MG63 (cell line): ENCODE results near the gene CCDC112. TPM values are rescaled to one million over a fixed set of nuclear protein-coding genes. Genes with fewer than 3 reads are reported as not detected.

ENCODE experiments used
- DNase-seq: peaks from one replicate; pipeline ENCODE4 v3.0.0-alpha.2; 2020
- H3K27me3 ChIP-seq: fragments of 250-450 bp; sonication (Bioruptor Pico); 2 replicates; pipeline ENCODE4 v1.5.1; 2020; ENCODE audit warnings: mild to moderate bottlenecking, moderate library complexity
- H3K36me3 ChIP-seq: fragments of 250-450 bp; sonication (Bioruptor Pico); 2 replicates; pipeline ENCODE4 v1.5.1; 2020; ENCODE audit warnings: mild to moderate bottlenecking, moderate library complexity
- H3K4me3 ChIP-seq: fragments of 250-450 bp; sonication (Bioruptor Pico); 2 replicates; pipeline ENCODE4 v1.5.1; 2020; ENCODE audit warnings: mild to moderate bottlenecking, moderate library complexity
- H3K9me3 ChIP-seq: fragments of 250-450 bp; sonication (Bioruptor Pico); 2 replicates; pipeline ENCODE4 v1.5.1; 2020; ENCODE audit warnings: mild to moderate bottlenecking, moderate library complexity
- total RNA-seq: library from RNA; depleted of rRNA; stranded (reverse); fragments of >200 nt; shearing (Covaris generic); gene quantifications from 2 replicates; pipeline ENCODE4 v1.2.3, GENCODE V29; 2014; ENCODE audit warnings: low replicate concordance

The CCDC112 gene
- total RNA-seq, 1 experiment from 2014 or later: 13.9 TPM

DNA sequence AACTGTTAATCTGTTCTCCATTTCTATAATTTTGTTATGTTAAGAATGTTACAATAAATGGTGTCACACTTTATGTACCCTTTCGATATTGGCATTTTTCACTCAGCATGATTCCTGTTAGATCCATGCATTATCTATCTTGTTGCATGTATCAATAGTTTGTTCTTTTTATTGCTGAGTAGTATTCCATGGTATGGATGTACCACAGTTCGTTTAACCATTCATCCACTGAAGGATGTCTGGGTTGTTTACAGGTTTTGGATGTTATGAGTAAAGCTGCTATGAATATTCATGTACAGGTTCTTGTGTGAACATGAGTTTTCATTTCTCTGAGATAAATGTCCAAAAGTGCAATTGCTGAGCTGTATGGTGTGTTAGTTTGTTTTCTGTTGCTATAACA, 26.3 kb upstream of the CCDC112 start:
- no peaks in the 10 kb centered on the region for H3K27me3 ChIP-seq
- DNase-seq: no peak
- H3K4me3 ChIP-seq: no peak overlapping the region
- H3K9me3 ChIP-seq: peaks cover 4% of the 10 kb centered on the region; the same call in 1 of the 2 replicates
- no peaks in the 10 kb centered on the region for H3K36me3 ChIP-seq

DNA sequence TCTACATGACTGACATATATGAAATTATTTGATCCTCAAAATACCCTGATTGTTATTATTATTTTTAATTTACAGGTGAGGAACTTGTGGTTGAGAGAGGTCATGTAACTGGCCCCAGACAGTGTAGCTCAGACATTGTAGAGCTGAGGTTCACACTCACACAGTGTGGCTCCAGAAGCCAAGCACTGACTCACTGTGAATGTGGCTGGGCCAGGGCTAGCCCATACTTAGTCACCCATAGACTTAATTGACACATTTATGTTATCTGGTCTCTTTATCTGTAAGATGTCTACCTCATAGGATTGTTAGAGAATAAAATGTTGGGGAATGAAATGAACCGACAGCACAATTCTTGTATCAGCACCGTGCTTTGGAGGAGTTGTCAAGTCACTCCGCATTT, 24.9 kb upstream of the CCDC112 start:
- peak; percentile 77 for DNase-seq
- no peaks in the 10 kb centered on the region for H3K36me3 ChIP-seq
- H3K4me3 ChIP-seq: no peak overlapping the region
- no peaks in the 10 kb centered on the region for H3K27me3 ChIP-seq
- peaks cover 4% of the 10 kb centered on the region; the same call in 1 of the 2 replicates for H3K9me3 ChIP-seq

DNA sequence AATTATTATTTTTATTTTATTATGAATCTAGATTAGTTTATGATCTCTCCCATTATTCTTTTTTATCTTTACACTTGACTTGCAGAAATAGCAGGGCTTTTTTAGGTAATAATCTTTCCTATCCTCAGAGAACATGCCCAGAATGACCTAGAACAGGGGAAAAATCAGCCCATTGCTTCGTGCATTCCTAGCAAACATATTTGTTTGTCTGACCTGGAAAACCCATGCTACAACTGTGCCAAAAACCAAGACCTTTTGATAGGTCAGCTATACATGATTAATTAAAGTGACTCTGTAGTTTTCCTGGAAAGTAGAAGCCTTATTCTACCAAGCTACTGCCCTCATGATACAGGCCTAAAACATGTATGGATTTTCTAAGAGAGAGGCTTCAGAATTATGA, 24.1 kb upstream of the CCDC112 start:
- Histone ChIP-seq H3K27me3 (no peaks in the 10 kb centered on the region), H3K36me3 (no peaks in the 10 kb centered on the region), H3K9me3 (peaks cover 4% of the 10 kb centered on the region; the same call in 1 of the 2 replicates), H3K4me3 (no peak overlapping the region)
- no peak for DNase-seq

DNA sequence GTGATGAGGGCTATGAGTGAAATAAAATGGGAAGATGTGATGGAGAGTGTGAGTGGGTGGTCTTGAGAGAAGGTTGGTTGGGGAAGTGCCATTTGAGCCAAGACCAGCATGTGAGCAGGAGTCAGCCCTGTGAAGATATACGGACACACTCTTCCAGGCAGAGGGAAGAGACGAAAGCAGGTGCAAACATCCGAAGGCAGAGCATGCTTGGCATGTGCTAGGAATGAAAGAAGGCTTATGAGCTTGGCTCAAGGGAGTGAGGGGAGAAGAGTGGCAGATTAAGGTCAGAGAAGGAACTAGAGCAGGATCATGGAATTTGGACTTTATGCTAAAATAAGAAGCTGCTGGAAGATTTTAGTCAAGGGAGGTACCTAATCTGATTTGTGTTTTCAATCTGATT, 23.6 kb upstream of the CCDC112 start:
- no peak for DNase-seq

DNA sequence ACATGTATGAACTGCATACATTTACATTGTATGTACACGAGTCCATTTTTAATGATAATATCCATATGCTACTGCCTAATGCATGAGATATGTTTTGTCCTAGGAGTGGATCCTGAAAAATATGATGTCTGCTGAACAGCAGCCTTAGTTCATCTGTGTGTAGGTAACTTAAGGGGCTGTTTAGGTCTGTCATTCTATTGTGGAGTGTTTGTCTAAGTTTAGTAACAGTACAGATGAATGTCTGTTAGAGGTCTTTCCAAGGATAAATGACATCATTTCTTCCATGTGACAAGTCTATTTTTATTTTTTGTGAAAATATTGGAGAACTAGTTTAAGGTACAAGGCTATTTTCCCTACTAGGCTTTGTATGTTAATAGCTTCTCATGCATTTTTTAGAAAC, 22.6 kb upstream of the CCDC112 start:
- Histone ChIP-seq H3K36me3 (no peaks in the 10 kb centered on the region), H3K9me3 (0 out of 2 replicates have a peak, but pooled peaks cover 4% of the 10 kb centered on the region), H3K4me3 (no peak overlapping the region), H3K27me3 (no peaks in the 10 kb centered on the region)
- no peak for DNase-seq

More for the DNA sequence above, 23.6 kb upstream of the CCDC112 start:
- H3K4me3 ChIP-seq: no peak overlapping the region
- 0 out of 2 replicates have a peak, but pooled peaks cover 4% of the 10 kb centered on the region for H3K9me3 ChIP-seq
- no peaks in the 10 kb centered on the region for H3K27me3 ChIP-seq
- no peaks in the 10 kb centered on the region for H3K36me3 ChIP-seq

DNA sequence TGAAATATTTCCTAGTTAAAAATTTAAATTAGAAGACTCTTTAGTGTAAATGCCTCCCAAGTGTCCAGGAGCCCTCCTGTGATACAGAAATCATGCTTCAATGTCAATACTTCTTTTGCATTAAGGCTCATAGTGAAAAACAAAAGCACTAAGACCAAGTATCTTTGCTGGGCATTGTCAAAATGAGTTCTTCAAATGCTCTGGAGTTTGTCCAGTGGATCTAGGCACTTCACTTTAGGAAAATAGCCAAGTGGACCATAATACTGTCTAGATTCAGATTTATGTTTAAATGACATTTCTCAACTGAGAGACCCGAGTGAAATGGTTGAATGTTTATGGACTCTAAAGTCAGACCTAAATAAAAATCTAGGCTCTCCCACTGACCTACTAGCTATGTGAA, 21.3 kb upstream of the CCDC112 start:
- H3K27me3 ChIP-seq: no peaks in the 10 kb centered on the region
- no peaks in the 10 kb centered on the region for H3K9me3 ChIP-seq
- DNase-seq: no peak
- no peaks in the 10 kb centered on the region for H3K36me3 ChIP-seq
- H3K4me3 ChIP-seq: no peak overlapping the region

DNA sequence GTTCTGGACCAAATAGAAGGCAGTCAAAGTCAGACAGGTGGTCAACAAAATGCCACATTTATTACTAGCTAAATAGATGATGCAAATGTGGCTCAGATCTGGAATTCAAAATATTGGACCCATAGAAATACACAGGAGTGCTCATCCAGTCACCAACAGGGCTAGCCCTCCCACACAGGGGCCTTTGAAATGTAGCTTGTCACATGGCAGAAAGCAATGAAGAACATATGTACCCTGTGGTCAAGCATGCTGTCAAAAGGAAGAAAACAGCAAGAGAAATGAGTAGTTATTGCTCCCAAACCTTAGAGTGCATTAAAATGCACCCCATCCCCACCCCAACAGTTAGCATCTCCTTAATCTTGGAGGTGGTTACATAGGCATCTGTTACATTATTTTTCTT, 20.9 kb upstream of the CCDC112 start:
- no peaks in the 10 kb centered on the region for H3K27me3 ChIP-seq
- H3K36me3 ChIP-seq: no peaks in the 10 kb centered on the region
- no peaks in the 10 kb centered on the region for H3K9me3 ChIP-seq

DNA sequence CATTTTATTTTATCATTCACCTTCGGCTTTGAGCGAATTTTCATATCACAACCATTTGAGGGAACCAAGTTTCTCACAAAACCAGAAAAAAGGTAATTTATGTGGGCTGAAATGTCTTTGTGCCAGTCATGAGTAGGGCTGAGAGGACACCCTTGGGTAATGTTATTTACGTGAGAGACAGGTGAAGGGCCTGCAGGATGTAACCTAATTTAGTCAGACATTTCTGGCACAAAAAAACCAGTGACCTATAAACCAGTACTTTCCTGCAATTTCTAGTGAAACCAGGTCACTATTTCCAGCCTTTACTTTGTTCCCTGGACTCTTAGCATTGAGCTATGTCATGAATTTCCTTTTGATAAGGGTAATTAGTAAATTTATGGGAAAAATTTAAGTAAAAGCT, 17.2 kb upstream of the CCDC112 start:
- Histone ChIP-seq H3K9me3 (no peaks in the 10 kb centered on the region), H3K36me3 (no peaks in the 10 kb centered on the region), H3K27me3 (no peaks in the 10 kb centered on the region), H3K4me3 (no peak overlapping the region)
- no peak for DNase-seq

More for the DNA sequence above, 20.9 kb upstream of the CCDC112 start:
- no peak overlapping the region for H3K4me3 ChIP-seq
- no peak for DNase-seq

DNA sequence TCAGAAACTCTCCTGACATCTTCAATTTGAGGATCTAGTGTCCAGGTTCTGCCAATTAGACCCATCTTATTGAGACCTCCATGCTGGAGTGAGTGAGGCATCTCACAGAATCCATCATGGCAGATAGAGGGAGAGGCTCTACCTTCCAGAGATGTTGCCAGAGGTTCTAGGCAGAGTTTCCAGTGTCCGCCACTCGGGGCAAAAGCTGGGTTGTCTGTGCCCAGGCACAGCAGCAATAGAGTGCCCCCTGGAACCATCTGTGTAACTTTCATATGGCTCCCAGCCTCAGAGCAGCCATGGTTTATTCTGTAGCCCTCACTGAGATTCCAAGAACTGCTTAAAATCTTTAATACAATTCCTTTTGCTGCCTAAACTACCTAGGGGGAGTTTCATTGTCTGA, 16.6 kb upstream of the CCDC112 start:
- Histone ChIP-seq H3K4me3 (no peak overlapping the region), H3K9me3 (no peaks in the 10 kb centered on the region), H3K27me3 (no peaks in the 10 kb centered on the region), H3K36me3 (no peaks in the 10 kb centered on the region)
- DNase-seq: no peak

DNA sequence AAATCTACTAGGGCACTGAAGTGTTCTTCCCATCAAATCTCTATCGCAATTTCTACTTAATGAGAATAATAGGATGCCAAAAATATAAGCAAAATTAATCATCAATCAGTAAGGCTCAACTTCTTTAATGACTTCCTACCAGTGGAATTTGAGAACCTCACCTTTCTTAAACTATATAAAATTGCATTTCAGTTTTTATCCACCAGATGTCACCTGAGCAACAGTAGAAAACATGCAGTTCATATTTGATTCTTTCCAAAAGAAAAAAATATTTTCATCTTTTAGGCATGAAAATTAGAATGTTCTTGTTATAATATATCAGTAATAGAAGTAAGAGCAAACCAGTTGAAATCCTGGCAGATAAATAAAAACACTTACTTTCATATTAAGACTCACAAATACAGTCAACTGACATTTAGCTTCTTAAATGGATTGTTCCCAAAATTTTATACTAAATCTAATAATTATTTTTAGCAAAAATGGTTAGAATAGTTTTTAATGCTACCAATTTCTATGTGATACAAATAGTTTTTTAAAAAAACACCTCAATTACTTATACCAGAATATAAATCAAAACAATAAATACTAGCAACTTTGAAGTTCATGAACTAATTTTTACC, 13.4 kb upstream of the CCDC112 start:
- no peaks in the 10 kb centered on the region for H3K36me3 ChIP-seq
- H3K9me3 ChIP-seq: no peaks in the 10 kb centered on the region
- no peak overlapping the region for H3K4me3 ChIP-seq
- DNase-seq: no peak
- no peaks in the 10 kb centered on the region for H3K27me3 ChIP-seq

DNA sequence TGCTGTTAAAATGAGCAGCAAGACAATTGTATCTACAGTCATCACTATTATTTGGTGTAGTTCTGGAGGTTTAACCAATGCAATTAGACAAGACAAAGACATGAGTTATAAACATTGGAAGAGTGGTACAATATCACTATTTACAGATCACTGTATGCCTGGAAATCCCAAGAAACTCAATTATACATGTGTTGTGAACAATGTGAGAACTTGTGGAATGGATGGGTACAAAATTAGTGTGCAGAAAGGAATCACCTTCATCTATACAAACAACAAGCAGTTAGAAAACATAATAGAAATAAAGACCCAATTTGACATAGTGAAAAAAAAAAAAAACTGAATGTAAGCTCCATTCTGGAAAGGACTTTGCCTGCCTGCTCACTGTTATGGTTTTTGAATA, 12.4 kb upstream of the CCDC112 start:
- no peak for DNase-seq
- Histone ChIP-seq H3K9me3 (no peaks in the 10 kb centered on the region), H3K27me3 (no peaks in the 10 kb centered on the region), H3K4me3 (no peak overlapping the region), H3K36me3 (no peaks in the 10 kb centered on the region)

DNA sequence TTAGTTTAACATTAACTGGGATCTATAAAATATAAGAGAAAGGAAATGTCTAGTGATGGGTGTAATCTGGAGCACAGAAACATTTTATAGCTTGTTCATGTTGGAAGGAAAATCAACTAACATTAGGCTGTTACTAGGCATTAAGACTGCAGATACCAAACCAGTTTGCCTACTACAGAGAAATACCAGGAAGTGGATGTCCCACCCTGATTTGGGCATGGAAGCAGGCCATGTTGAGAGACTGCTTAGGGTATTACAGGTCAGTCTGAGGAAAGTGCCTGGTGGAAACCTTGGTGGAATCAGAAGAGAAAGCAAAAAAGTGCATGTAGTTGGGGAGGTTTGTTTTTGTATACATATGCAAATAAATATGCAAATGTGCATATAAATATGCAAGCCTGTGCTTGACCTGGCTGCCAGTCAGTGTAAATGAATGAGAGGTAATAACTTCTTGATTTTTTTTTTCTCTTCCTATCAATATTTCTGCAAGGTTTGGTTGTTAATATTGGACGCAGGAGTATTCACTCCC, 9.6 kb upstream of the CCDC112 start:
- Histone ChIP-seq H3K9me3 (no peaks in the 10 kb centered on the region), H3K4me3 (no peak overlapping the region), H3K36me3 (no peaks in the 10 kb centered on the region), H3K27me3 (no peaks in the 10 kb centered on the region)
- no peak for DNase-seq

DNA sequence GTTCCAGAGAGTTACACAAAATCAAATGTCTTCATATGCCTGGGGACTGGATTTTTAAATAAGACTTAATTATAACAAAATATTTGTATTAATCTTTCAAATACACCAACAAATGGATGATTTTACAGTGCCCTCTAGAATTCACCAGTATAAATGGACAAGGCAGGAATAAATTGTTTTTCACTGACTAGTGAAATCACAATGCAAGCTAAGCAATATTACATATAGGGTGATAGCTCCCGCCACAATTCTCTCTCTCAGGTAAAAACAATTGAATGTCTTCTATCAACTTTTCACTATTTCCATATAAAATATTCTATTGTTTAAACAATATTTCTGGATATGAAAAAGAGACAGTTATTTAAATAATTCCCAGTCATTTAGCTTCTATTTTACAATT, 8.0 kb upstream of the CCDC112 start:
- no peaks in the 10 kb centered on the region for H3K27me3 ChIP-seq
- no peaks in the 10 kb centered on the region for H3K9me3 ChIP-seq
- no peaks in the 10 kb centered on the region for H3K36me3 ChIP-seq
- H3K4me3 ChIP-seq: no peak overlapping the region
- DNase-seq: no peak

DNA sequence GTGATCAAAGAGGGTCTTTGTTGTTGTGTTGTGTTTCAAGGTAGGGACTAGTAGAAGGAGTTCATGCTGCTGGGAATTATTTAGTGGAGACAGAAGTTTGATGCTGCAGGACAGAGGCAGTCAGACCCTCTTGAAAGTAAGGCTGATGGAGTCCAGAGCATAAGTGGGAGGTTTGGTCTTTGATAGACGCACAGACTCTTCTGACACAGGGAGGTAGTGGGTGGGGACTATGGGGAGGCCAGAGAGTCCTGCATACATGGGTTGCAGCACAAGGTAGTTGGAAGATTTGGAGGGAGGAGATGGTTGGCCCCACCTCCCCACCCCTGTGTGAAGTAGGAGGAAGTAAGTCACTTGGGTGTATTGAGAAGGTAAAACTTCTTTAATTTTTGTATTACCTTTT, 2.4 kb upstream of the CCDC112 start:
- no peak for DNase-seq
- Histone ChIP-seq H3K36me3 (no peaks in the 10 kb centered on the region), H3K9me3 (peaks cover under 1% of the 10 kb centered on the region; the same call in 1 of the 2 replicates), H3K4me3 (no peak overlapping the region), H3K27me3 (no peaks in the 10 kb centered on the region)

DNA sequence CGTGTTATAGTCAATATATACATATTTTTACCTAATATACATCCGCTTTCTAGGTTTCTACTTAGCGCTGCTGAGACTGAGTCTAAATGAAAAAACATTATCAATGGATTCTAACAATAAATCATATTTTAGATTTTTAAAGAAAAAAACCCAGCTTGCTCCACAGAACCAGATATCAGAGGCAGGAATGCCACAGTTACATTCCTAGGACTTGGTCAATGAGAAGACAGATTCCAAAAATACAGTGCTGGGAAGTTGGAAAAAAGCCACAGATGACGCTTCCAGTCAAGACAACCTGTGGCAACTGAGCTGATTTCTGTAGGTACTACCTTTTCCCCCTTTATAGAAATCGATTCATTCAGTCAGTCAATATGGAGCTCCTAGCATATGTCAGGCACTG, 577 bp upstream of the CCDC112 start:
- peak overlapping the region; percentile 37 for H3K4me3 ChIP-seq
- H3K9me3 ChIP-seq: peaks cover 7% of the 10 kb centered on the region; the same call in 1 of the 2 replicates
- no peaks in the 10 kb centered on the region for H3K27me3 ChIP-seq
- no peaks in the 10 kb centered on the region for H3K36me3 ChIP-seq
- no peak for DNase-seq

DNA sequence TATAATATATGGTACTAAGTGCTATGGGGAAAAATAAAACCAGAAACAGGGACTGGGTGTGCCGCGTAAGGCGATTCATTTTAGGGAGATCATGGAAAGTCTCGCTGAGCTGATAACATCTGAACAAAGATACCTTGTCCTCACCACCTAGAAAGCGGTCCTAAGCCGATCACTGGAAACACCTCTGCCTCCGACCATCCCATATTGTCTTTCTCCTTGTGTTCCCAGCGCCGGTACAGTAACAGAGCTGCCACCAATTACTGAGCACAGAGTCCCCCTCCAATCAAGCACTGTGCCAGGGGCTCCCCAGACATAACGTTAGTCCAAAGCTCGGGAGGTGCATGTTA, 704 bp downstream of the CCDC112 start:
- Histone ChIP-seq H3K9me3 (peaks cover 9% of the 10 kb centered on the region; the same call in 1 of the 2 replicates), H3K27me3 (no peaks in the 10 kb centered on the region), H3K4me3 (peak overlapping the region; percentile 92), H3K36me3 (no peaks in the 10 kb centered on the region)
- DNase-seq: peak; percentile 5

DNA sequence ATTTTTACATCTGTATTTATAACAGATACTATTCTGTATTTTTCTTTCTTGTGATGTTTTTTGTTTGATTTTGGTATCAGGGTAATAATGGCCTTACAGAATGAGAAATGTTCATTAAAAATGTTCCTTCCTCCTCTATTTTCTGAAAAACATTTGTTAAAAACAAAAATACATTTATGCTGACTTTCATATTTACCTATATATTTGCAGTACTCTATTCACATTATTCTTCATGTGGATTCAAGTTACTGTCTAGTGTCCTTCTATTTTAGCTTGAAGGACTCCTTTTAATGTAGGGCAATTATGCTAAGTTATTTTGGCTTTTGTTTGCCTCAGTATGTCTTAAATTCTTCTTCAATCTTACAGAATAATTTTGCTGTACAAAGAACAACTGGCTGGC, 5.1 kb downstream of the CCDC112 start:
- DNase-seq: no peak
- no peaks in the 10 kb centered on the region for H3K27me3 ChIP-seq

DNA sequence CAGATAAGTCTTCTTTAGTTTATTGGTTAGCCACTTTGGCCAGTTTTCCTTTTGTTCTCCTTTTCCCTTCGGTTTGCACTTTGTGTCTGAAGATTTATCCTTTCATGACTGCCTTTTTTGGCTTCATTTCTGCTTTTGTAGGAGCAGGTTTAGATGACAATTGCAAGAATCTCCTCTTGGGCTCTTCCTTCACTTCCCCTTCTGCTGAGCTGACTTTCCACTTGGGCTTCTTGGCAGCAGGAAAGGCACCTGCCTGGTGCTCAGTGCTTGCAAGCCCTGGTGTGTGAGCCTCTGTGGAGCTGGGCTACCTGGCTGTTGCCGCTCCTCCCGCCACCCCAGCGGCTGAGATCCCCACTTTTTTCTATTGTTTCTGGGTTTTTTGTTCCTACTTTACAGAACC, 7.3 kb downstream of the CCDC112 start:
- H3K4me3 ChIP-seq: no peak overlapping the region
- no peak for DNase-seq
- H3K27me3 ChIP-seq: no peaks in the 10 kb centered on the region
- H3K9me3 ChIP-seq: peaks cover 9% of the 10 kb centered on the region; the same call in 1 of the 2 replicates
- H3K36me3 ChIP-seq: no peaks in the 10 kb centered on the region

More for the DNA sequence above, 5.1 kb downstream of the CCDC112 start:
- no peaks in the 10 kb centered on the region for H3K36me3 ChIP-seq
- H3K9me3 ChIP-seq: peaks cover 9% of the 10 kb centered on the region; the same call in 1 of the 2 replicates
- no peak overlapping the region for H3K4me3 ChIP-seq
